ENCODE data around the gene ASAP2. TPM values are rescaled to one million over a fixed set of nuclear protein-coding genes. Genes with fewer than 3 reads are reported as not detected.

Gene ASAP2
- total RNA-seq, 1 experiment from 2014 or later = 25.2 TPM

- Histone ChIP-seq H3K27ac (ENCODE audit: low read length) (peak overlapping the region; percentile 33), H3K4me1 (ENCODE audit: insufficient read depth, low read length) (peaks cover 36% of the 10 kb centered on the region), H4K20me1 (ENCODE audit: low read length) (no peaks in the 10 kb centered on the region), H3F3A (ENCODE audit: low read length, unreplicated experiment) (no peaks in the 10 kb centered on the region), H3K9me2 (replicated peaks; ENCODE audit: low read length) (no peaks in the 10 kb centered on the region), H2AFZ (ENCODE audit: low read length) (0 out of 2 replicates have a peak overlapping the region, but pooled peaks have one; percentile 12), H3K79me2 (ENCODE audit: low read length) (no peaks in the 10 kb centered on the region), H3K4me2 (ENCODE audit: low read length) (peak overlapping the region; percentile 55), H3K36me3 (ENCODE audit: low read depth, low read length) (no peaks in the 10 kb centered on the region), H3K9me3 (ENCODE audit: low read length) (no peaks in the 10 kb centered on the region), H3K4me3 (ENCODE audit: low read length) (no peak overlapping the region), H3K9ac (ENCODE audit: low read length) (no peak overlapping the region), H3K27me3 (ENCODE audit: low read length) (no peaks in the 10 kb centered on the region)
- ATAC-seq = no peak
- BruUV-seq (replicated peaks) = no TSS peak
- intact Hi-C loops (cut with micrococcal nuclease) = no loop called here
- DNase-seq = peak; percentile 84
- ChIA-PET POLR2A (ENCODE audit: unreplicated experiment) (interaction anchor here (0.6 kb wide), 1 partner anchor 9 kb away, joined by 3 read pairs; no protein-coding TSS in a partner anchor), CTCF (no interaction called here)
- TF ChIP-seq EZH2 (IDR thresholded peaks at IDR 0.05; ENCODE audit: low read length, unreplicated experiment) (no peak), EZH2phosphoT487 (IDR thresholded peaks at IDR 0.05; ENCODE audit: borderline replicate concordance, low read length) (no peak), CTCF (conservative IDR thresholded peaks at IDR 0.05; ENCODE audit: low read depth, low read length) (no peak)
Observed at GRCh38 chr2:9170458-9171130, 36.0 kb upstream of the ASAP2 start.

- 0 out of 2 replicates have a peak overlapping the region, but pooled peaks have one; percentile 20 for H3K4me3 ChIP-seq (ENCODE audit: low read length)
- H3K27ac ChIP-seq (ENCODE audit: low read length) = peak overlapping the region; percentile 75
- TF ChIP-seq EZH2 (IDR thresholded peaks at IDR 0.05; ENCODE audit: low read length, unreplicated experiment) = no peak
- no peak for TF ChIP-seq CTCF (conservative IDR thresholded peaks at IDR 0.05; ENCODE audit: low read depth, low read length)
- no peak for TF ChIP-seq EZH2phosphoT487 (IDR thresholded peaks at IDR 0.05; ENCODE audit: borderline replicate concordance, low read length)
- H2AFZ ChIP-seq (ENCODE audit: low read length) = peak overlapping the region; percentile 87
- H3K79me2 ChIP-seq (ENCODE audit: low read length) = no peaks in the 10 kb centered on the region
- no peaks in the 10 kb centered on the region for H3K9me2 ChIP-seq (replicated peaks; ENCODE audit: low read length)
- peak overlapping the region; percentile 72 for H3K4me2 ChIP-seq (ENCODE audit: low read length)
- H3K9me3 ChIP-seq (ENCODE audit: low read length) = no peaks in the 10 kb centered on the region
- ChIA-PET CTCF (interaction anchor here (0.6 kb wide), 1 partner anchor 35 kb away, joined by 4 read pairs; no protein-coding TSS in a partner anchor), POLR2A (ENCODE audit: unreplicated experiment) (interaction anchor here (0.5 to 0.6 kb wide), 3 partner anchors 34 to 492 kb away, joined by 3 to 9 read pairs (median 3); no protein-coding TSS in a partner anchor)
- peak; percentile 27 for ATAC-seq
- no peaks in the 10 kb centered on the region for H3K36me3 ChIP-seq (ENCODE audit: low read depth, low read length)
- H3F3A ChIP-seq (ENCODE audit: low read length, unreplicated experiment) = peaks cover 10% of the 10 kb centered on the region
- H4K20me1 ChIP-seq (ENCODE audit: low read length) = no peaks in the 10 kb centered on the region
- DNase-seq = peak; percentile 88
- BruUV-seq (replicated peaks) = no TSS peak
- no peak overlapping the region for H3K9ac ChIP-seq (ENCODE audit: low read length)
- no peaks in the 10 kb centered on the region for H3K27me3 ChIP-seq (ENCODE audit: low read length)
- peaks cover 57% of the 10 kb centered on the region for H3K4me1 ChIP-seq (ENCODE audit: insufficient read depth, low read length)
- intact Hi-C loops (cut with micrococcal nuclease) = no loop called here
Observed at GRCh38 chr2:9174771-9175437, 31.7 kb upstream of the ASAP2 start.
